DMS153 treated with DMSO at 0.1 percent for 48 hours (cell line): ENCODE measurements around the gene ATXN1L.
"Not testable (repeated sequence)": the region's sequence is repeated elsewhere in the genome, so short reads cannot be mapped to it uniquely, and the experiment has no call there.

Experiments
- DNase-seq: peaks from one replicate; lab custom pipeline; 2025; ENCODE audit not compliant: unreplicated experiment; lab: John Stamatoyannopoulos, UW

ATXN1L gene

GRCh38 chr16:71845639-71846430, at the start of gene ATXN1L:
Gene ATXN1L (plus strand): TSS chr16:71845976. CDS start chr16:71849741, 3,765 bp downstream.
- peak; percentile 60 for DNase-seq

DNA sequence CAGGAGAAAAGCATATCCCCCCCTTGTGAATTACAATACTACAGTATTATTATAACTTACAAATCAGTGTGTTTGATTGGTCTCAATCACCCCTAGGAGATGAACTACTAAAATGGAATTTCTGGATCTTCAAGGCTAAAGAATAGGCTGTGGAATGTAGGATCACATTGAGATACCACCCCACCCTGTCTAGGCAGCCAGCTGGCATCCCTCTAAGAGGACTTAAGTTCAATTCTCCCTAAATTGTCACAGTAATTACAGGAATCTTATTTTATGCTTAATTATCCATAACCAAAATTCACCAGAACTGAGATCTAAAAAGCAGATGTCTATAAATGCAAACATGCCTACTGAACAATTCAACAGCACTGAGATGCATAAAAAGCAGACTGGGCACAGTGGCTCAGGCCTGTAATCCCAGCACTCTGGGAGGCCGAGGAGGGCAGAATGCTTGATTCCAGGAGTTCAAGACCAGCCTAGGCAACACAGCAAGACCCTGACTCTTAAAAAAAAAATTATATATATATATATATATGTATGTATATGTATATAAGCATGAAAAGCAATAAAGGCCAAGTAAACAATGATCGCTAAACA, 49.2 kb upstream of the ATXN1L start:
- no peak for DNase-seq

- DNase-seq: no peak
Measured at GRCh38 chr16:71803305-71803690, 42.5 kb upstream of the ATXN1L start.

DNA sequence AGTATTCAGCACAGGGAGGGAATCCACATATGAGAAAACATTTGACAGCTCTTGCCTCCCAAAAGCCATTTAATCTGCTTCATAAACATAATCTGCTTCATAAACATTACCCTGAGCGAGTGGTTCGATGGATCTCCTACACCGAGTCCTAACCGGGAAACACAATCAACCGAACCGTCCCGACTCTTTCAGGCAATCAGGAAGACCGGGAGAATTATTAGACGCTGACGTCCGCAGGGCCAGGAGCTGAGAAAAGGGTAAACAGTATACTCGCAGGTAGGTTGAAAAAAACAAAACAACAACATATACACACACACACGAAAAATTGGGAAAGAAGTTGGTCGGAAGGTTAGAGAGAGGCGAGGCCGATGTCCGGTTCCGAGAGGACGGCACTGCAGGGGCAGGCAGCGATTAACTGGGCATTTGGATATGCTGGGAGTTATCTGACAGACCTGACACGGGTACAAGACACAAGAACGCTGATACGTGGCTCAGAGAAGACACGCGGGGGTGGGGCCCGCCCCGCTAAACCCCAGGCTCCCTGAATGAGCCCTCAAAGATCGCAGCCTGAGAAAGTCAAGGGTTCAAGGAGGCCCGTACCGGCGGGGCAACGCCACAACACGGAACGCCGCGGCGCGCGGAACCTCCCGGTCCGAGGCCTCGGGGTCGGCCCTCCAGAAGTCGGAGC, 37.7 kb upstream of the ATXN1L start:
- DNase-seq: no peak

DNA sequence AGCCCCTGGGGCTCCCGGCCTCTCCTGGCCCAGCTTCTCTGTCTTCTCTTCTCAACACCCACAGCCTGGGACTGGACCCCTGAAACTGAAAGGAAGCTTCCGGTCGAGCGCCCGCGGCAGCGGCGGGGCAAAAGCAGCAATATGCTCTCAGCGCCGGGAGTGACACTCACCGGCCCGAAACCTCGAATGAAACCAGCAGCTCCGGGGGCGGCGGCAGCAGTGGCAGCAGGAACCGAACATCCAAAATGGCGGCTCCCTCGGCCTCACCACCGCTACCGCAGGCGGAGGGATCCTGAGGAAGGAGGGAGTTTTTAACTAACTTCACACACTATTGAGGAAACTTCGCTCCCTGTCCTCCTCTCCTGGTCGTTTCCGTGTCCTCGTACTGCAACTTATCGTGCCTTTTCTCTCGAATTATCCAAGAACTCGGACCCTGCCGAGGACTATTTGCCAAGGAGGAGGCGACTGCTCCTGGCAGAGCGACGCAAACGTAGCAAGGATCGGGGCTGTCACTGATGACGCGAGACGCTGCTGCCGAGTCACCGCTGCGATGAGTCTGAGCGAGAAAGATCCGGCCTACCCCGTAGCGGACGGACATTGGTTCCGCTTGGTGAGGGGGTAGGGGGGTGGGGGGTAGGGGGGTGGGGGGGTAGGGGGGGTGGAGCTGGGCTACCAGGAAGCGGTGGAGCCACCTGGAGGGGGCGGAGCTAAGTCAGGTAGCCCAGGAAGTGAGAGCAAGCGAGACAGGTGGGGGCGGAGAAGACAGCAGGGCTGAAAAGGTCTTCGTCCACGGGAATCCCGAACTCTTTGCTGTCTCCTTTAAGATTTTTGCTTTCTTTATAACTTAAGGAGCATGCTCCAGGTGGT, 37.0 kb upstream of the ATXN1L start, which contains the start of gene AP1G1:
AP1G1 (minus strand) TSS at position 242 of the 867 bp plus-strand sequence. CDS start 19,355 bp downstream, outside the sequence.
- peak; percentile 88 for DNase-seq

DNA sequence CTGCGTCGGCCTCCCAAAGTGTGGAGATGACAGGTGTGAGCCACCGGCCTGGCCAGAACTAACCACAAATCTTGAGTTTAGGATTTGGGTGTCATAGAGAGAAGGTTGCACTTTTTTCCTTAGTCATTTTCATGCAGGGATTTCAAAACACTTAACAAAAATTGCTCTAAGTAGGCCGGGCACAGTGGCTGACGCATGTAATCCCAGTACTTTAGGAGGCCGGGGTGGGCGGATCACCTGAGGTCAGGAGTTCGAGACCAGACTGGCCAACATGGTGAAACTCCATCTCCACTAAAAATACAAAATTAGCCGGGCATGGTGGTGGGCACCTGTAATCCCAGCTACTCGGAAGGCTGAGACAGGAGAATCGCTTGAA, 35.6 kb upstream of the ATXN1L start:
- DNase-seq: not testable (repeated sequence)

GRCh38 chr16:71811261-71811803, 34.4 kb upstream of the ATXN1L start:
- DNase-seq: no peak

DNA sequence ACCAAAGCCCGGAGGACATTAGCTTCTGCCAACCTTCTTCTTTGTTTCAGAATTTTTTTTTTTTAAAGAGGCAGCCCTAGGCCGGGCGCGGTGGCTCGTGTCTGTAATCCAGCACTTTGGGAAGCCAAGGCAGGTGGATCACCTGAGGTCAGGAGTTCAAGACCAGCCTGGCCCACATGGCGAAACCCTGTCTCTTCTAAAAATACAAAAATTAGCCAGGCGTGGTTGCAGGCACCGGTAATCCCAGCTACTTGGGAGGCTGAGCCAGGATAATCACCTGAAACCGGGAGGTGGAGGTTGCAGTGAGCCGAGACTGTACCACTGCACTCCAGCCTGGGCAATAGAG, 28.6 kb upstream of the ATXN1L start:
- not testable (repeated sequence) for DNase-seq

- no peak for DNase-seq
Measured at GRCh38 chr16:71826533-71827017, 19.2 kb upstream of the ATXN1L start.

DNA sequence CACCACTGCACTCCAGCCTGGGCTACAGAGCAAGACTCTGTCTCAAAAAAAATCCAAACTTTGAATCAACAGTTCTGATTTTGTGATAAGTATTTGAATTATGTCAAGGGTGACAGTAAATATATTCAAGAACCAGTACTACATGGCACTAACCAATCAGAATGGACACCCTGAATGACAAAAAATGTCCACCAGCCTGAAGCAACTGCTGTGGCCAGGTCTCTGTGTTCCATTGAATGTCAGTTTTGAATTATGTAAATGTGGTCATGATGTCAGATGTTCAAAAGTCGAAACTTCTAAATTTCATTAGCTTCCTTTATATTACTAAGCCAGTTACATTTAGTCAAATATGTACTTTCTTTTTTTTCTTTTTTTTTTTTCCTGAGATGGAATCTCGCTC, 15.4 kb upstream of the ATXN1L start:
- DNase-seq: no peak

GRCh38 chr16:71831698-71832097, 14.1 kb upstream of the ATXN1L start:
- DNase-seq: not testable (repeated sequence)

GRCh38 chr16:71832112-71832511, 13.7 kb upstream of the ATXN1L start:
- not testable (repeated sequence) for DNase-seq

- DNase-seq: no peak
Measured at GRCh38 chr16:71834291-71834690, 11.5 kb upstream of the ATXN1L start.

DNA sequence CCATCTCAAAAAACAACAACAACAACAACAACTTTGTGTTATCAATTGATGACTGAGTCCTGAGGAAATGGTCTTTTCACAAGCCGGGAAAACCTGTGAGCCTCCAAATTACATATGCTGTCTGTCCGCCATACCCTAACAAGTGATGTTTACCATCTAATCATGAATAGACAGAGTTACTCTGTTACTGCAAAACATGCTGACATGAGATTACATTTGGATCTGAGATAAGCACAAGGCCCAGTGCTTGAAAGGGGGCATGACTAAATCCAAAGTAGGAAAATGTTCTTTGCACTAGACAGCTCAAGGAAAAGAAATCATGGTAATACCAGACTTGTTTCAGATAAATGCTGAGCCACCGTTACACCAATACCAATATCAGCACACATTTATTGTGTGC, 8.6 kb upstream of the ATXN1L start:
- DNase-seq: no peak

DNA sequence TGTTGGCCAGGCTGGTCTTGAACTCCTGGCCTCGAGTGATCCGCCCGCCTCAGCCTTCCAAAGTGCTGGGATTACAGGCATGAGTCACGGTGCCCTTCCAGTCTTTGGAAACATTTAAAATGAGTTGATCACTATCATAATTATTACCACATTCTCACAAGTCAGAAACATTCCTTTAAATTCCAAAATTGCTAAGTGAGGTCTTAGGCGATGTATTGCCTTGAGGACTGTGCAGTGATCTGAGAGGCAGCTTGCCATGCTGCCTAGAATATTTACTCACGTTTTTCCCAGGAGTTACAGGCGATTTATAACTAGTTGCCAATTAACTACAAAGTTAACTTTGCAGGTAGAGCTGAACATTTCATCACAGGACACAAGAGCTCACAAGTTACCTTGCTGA, 5.7 kb upstream of the ATXN1L start:
- DNase-seq: no peak

DNA sequence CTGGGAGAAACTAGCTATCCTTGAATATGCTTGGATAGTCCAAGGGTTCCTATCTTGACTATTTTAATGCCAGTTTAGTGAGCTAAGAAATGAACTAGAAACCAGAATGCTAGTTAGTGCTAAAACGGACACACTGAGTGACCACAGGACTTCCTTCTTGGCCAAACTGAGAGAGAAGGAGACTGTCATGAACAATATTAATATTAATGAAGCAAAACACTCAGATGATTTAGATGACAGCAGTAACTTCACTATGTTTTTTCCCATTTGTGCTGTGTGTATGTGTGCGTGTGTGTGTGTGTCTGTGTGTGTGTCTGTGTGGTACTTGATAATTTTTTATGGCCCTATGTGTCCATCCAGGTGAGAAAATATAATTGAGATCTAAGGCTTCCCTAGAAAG, 2.2 kb upstream of the ATXN1L start:
- DNase-seq: no peak

GRCh38 chr16:71846431-71846830, 655 bp downstream of the ATXN1L start:
- no peak for DNase-seq

GRCh38 chr16:71847096-71847495, 1.3 kb downstream of the ATXN1L start:
- DNase-seq: no peak

GRCh38 chr16:71848622-71849021, 2.8 kb downstream of the ATXN1L start:
- DNase-seq: no peak

DNA sequence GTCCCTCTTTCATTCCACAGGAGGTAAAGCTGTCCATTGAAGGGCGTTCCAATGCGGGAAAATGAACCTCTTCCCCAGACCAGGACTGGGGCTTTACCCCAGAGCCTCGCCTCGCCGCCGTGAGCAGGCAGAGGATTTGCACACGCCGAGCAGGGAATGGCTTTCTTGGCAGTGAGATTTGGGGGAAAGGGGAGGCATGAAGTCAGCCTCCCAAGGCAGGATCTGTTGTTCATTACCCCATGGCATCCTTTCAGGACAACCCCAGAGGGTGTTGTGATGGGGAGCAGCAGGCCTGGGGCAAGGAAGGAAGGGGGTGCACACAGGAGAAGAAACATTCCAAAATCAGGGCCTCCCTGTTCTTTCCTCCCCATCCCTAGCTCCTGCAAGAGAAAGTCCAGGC, 6.0 kb downstream of the ATXN1L start:
- no peak for DNase-seq

DNA sequence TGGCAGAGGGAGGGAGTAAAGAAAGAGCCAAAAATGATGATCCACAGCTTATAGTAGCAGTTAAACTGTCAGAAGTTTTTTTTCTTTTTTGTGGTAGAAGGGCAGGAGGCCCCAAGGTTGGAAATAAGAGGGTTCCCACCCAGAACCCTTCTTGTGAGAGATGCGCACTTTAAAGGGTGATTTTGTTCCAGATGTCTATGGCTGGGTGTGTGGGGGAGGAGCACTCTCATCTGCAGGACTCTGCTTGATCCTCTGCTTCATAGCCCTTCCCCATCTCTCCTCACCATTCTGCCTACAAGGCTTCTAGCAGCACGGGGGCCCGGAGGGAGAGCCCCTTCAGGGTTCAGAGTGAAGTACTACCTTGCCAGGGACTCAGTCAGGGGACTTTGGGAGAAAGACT, 6.4 kb downstream of the ATXN1L start:
- no peak for DNase-seq
